ENCODE measurements around the gene PAFAH2.

Gene PAFAH2

GRCh38 chr1:26045722-26046245 lies 47.9 kb upstream of the PAFAH2 start, which contains the start of gene SLC30A2:
SLC30A2 (minus strand) TSS chr1:26046118; CDS start chr1:26045896, 222 bp downstream.
- ChIA-PET POLR2A (no interaction called here), CTCF (interaction anchor here (1.1 kb wide), 1 partner anchor 10 kb away, joined by 4 read pairs; no protein-coding TSS in a partner anchor)
- TF ChIP-seq IKZF3 (tag by site-specific recombination; IDR thresholded peaks at IDR 0.05), result no peak
- no peak for TF ChIP-seq PRDM6 (tag by site-specific recombination; IDR thresholded peaks at IDR 0.05)
- no peak for TF ChIP-seq ZNF677 (tag by site-specific recombination; IDR thresholded peaks at IDR 0.05)
- no peak for TF ChIP-seq ZSCAN30 (tag by site-specific recombination; IDR thresholded peaks at IDR 0.05)
- TF ChIP-seq ZNF529 (tag by site-specific recombination; IDR thresholded peaks at IDR 0.05; ENCODE audit: insufficient replicate concordance), result no peak
- TF ChIP-seq ZBTB10 (tag by site-specific recombination; IDR thresholded peaks at IDR 0.05), result no peak
- TF ChIP-seq ZNF362 (tag by site-specific recombination; IDR thresholded peaks at IDR 0.05), result no peak
- no peak for TF ChIP-seq ZNF704 (tag by site-specific recombination; IDR thresholded peaks at IDR 0.05)
- no peak for TF ChIP-seq ZNF433 (tag by site-specific recombination; IDR thresholded peaks at IDR 0.05; ENCODE audit: low read depth)
- no peak for TF ChIP-seq TCF7L2 (IDR thresholded peaks at IDR 0.05; ENCODE audit: borderline replicate concordance, low read depth, low read length)
- no peak for TF ChIP-seq ZNF747 (tag by site-specific recombination; IDR thresholded peaks at IDR 0.05)
- TF ChIP-seq ZNF248 (tag by site-specific recombination; IDR thresholded peaks at IDR 0.05), result no peak
- TF ChIP-seq ZNF571 (tag by site-specific recombination; IDR thresholded peaks at IDR 0.05), result no peak
- TF ChIP-seq ZNF654 (tag by site-specific recombination; IDR thresholded peaks at IDR 0.05; ENCODE audit: low read depth), result no peak
- no peak for TF ChIP-seq BCL11B (tag by site-specific recombination; IDR thresholded peaks at IDR 0.05; ENCODE audit: low read depth)
- no peak for TF ChIP-seq ZSCAN4 (tag by site-specific recombination; IDR thresholded peaks at IDR 0.05)
- Histone ChIP-seq H3K36me3 (ENCODE audit: control insufficient read depth in 2 of 2, insufficient read depth in 1 of 2, low read length in 2 of 2) (no peaks in the 10 kb centered on the region), H3K27ac (ENCODE audit: extremely low read depth, low read depth, low read length) (no peak within 1 kb of the TSS), H3K4me3 (ENCODE audit: low read depth, low read length) (peak within 1 kb of the TSS; percentile 5; the same call in 1 of the 2 replicates), H3K9me3 (ENCODE audit: control insufficient read depth, insufficient read depth, low read depth, low read length) (no peaks in the 10 kb centered on the region), H3K4me1 (ENCODE audit: control insufficient read depth, insufficient read depth, low read length) (no peaks in the 10 kb centered on the region)
